SKM-1 treated with dmso at 0.1 percent for 144 hours (cell line): ENCODE measurements around the gene DUSP22.
"Not testable (repeated sequence)": the region's sequence is repeated elsewhere in the genome, so short reads cannot be mapped to it uniquely, and the experiment has no call there.

Experiments used
- DNase-seq: peaks from one replicate; lab custom pipeline; 2025; ENCODE audit not compliant: unreplicated experiment; lab: John Stamatoyannopoulos, UW

Gene DUSP22

GRCh38 chr6:279341-280029 is 12.8 kb upstream of the DUSP22 start:
- no peak for DNase-seq

GRCh38 chr6:280775-281468 is 11.4 kb upstream of the DUSP22 start:
- DNase-seq: no peak

- DNase-seq: no peak
Observed at GRCh38 chr6:281469-282103, 10.7 kb upstream of the DUSP22 start.

GRCh38 chr6:282177-282866 is 10.0 kb upstream of the DUSP22 start:
- no peak for DNase-seq

GRCh38 chr6:282867-283416 is 9.3 kb upstream of the DUSP22 start:
- no peak for DNase-seq

GRCh38 chr6:284486-284885 is 7.8 kb upstream of the DUSP22 start:
- DNase-seq: no peak

GRCh38 chr6:285030-285771 is 7.1 kb upstream of the DUSP22 start:
- no peak for DNase-seq

- not testable (repeated sequence) for DNase-seq
Observed at GRCh38 chr6:285902-286301, 6.4 kb upstream of the DUSP22 start.

GRCh38 chr6:286681-287488 is 5.4 kb upstream of the DUSP22 start:
- no peak for DNase-seq

GRCh38 chr6:287489-287860 is 4.8 kb upstream of the DUSP22 start:
- no peak for DNase-seq

GRCh38 chr6:288866-289265 is 3.4 kb upstream of the DUSP22 start:
- DNase-seq: no peak

- no peak for DNase-seq
Observed at GRCh38 chr6:290111-290922, 2.0 kb upstream of the DUSP22 start.

- no peak for DNase-seq
Observed at GRCh38 chr6:291204-291696, 1.0 kb upstream of the DUSP22 start.

GRCh38 chr6:292506-293192 is 362 bp downstream of the DUSP22 start:
- no peak for DNase-seq

GRCh38 chr6:293193-294174 is 1.2 kb downstream of the DUSP22 start:
- DNase-seq: no peak

- DNase-seq: no peak
Observed at GRCh38 chr6:294656-295565, 2.6 kb downstream of the DUSP22 start.
